ENCODE results near the gene CYP2W1. TPM values are rescaled to one million over a fixed set of nuclear protein-coding genes. Genes with fewer than 3 reads are reported as not detected.
"Not testable (repeated sequence)": the region's sequence is repeated elsewhere in the genome, so short reads cannot be mapped to it uniquely, and the experiment has no call there.

The CYP2W1 gene
- total and polyA plus RNA-seq, 10 donors = 0.05 to 1.2 (median 0.39) TPM; not detected in 2

- Histone ChIP-seq H3K27me3 (replicated peaks in 1 of 7) (peaks cover 0 to 3% (median 0%) of the 10 kb centered on the region in 7 donors), H3K27ac (no peak overlapping the region), H3K36me3 (peaks cover 0 to 20% (median 0%) of the 10 kb centered on the region in 6 donors), H3K9me3 (peaks cover 0 to 11% (median 0%) of the 10 kb centered on the region in 8 donors), H3K4me1 (peaks cover 0 to 4% (median 0%) of the 10 kb centered on the region in 6 donors), H3K4me3 (no peak overlapping the region)
- TF ChIP-seq, protein P1, sequence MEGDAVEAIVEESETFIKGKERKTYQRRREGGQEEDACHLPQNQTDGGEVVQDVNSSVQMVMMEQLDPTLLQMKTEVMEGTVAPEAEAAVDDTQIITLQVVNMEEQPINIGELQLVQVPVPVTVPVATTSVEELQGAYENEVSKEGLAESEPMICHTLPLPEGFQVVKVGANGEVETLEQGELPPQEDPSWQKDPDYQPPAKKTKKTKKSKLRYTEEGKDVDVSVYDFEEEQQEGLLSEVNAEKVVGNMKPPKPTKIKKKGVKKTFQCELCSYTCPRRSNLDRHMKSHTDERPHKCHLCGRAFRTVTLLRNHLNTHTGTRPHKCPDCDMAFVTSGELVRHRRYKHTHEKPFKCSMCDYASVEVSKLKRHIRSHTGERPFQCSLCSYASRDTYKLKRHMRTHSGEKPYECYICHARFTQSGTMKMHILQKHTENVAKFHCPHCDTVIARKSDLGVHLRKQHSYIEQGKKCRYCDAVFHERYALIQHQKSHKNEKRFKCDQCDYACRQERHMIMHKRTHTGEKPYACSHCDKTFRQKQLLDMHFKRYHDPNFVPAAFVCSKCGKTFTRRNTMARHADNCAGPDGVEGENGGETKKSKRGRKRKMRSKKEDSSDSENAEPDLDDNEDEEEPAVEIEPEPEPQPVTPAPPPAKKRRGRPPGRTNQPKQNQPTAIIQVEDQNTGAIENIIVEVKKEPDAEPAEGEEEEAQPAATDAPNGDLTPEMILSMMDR (IDR thresholded peaks at IDR 0.05 in 8 of 11, conservative IDR thresholded peaks at IDR 0.05 in 3 of 11) = no peak
- TF ChIP-seq POLR2AphosphoS5 (IDR thresholded peaks at IDR 0.05) (no peak), POLR2A (IDR thresholded peaks at IDR 0.05) (no peak)
- peak; percentile 2 for DNase-seq
- 87 to 94% (median 88%) methylated on average over 4 of the region's 4 CpGs for WGBS, 5 donors
- intact Hi-C loops (cut with DNase I; ENCODE audit: low total_unique reads) = no loop called here
These were observed 43.1 kb upstream of the CYP2W1 start for GRCh38 chr7:939843-940242.

DNA sequence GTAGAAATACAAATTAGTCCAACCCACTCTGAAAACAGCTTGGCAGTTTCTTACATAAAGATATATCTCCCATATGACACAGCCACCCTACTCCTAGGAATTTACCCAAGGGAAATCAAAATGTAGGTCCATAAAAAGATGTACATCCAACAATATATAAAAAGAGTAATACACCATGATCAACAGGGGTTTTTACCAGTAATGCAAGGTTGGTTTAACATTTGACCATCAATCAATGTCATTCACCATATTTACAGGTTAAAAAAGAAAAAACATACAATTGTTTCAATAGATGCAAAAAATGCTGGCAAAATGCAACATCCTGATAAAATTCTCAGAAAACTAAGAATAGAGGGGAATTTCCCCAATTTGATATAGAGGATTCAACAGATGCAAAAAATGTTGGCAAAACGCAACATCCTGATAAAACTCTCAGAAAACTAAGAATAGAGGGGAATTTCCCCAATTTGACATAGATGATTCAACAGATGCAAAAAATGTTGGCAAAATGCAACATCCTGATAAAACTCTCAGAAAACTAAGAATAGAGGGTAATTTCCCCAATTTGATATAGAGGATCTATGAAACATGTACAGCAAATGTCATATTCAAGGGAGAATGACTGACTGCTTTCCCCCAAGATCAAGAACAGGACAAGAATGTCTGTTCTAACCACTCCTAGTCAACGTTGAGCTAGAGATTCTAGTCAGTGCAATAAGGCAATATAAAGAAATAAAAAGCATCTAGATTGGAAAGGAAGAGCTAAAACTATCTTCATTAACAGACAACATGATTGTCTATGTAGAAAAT is 42.2 kb upstream of the CYP2W1 start:
- Histone ChIP-seq H3K9me3 (peaks cover 0 to 11% (median 0%) of the 10 kb centered on the region in 8 donors), H3K36me3 (peaks cover 0 to 11% (median 0%) of the 10 kb centered on the region in 6 donors), H3K27ac (no peak overlapping the region), H3K27me3 (replicated peaks in 1 of 7) (no peaks in the 10 kb centered on the region), H3K4me1 (peaks cover 0 to 4% (median 0%) of the 10 kb centered on the region in 6 donors), H3K4me3 (no peak overlapping the region)
- no peak for DNase-seq
- 20 to 45% (median 36%) methylated on average over 2 of the region's 2 CpGs for whole genome bisulfite sequencing, 5 donors
- intact Hi-C loops (cut with DNase I; ENCODE audit: low total_unique reads) = no loop called here
- TF ChIP-seq, protein P1 (IDR thresholded peaks at IDR 0.05 in 8 of 11, conservative IDR thresholded peaks at IDR 0.05 in 3 of 11) = no peak
- TF ChIP-seq POLR2AphosphoS5 (IDR thresholded peaks at IDR 0.05) = no peak
- TF ChIP-seq POLR2A (IDR thresholded peaks at IDR 0.05) = no peak

- peaks cover 0 to 11% (median 0%) of the 10 kb centered on the region in 8 donors for H3K9me3 ChIP-seq
These were observed 39.2 kb upstream of the CYP2W1 start for GRCh38 chr7:943793-944192.

DNA sequence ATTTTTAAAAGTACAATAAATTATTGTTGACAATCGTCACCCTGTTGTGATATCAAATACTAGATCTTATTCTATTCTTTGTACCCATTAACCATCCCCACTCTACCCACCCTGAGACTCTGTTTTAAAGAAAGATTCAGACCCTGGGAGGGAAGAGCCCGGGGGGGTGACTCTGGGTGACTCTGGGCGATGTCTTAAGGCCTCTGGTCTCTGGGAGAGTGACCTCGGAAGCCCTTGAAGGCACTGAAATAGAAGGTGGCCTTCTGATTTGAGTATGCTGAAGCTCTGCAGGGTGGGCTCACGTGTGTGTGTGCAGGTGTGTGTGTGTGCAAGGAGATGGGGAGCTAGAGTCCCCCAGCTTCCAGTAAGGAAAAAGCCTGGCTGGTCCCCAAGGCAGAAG is 38.2 kb upstream of the CYP2W1 start:
- H3K4me1 ChIP-seq = peaks cover 0 to 11% (median 3%) of the 10 kb centered on the region in 6 donors
- intact Hi-C loops (cut with DNase I; ENCODE audit: low total_unique reads) = no loop called here
- no peak overlapping the region for H3K27ac ChIP-seq
- 80 to 93% (median 89%) methylated on average over 5 of the region's 5 CpGs for WGBS, 5 donors
- no peak overlapping the region for H3K4me3 ChIP-seq
- TF ChIP-seq, protein P1 (IDR thresholded peaks at IDR 0.05 in 8 of 11, conservative IDR thresholded peaks at IDR 0.05 in 3 of 11) = no peak
- peaks cover 0 to 10% (median 0%) of the 10 kb centered on the region in 6 donors for H3K36me3 ChIP-seq
- peaks cover 0 to 11% (median 0%) of the 10 kb centered on the region in 8 donors for H3K9me3 ChIP-seq
- H3K27me3 ChIP-seq (replicated peaks in 1 of 7) = peaks cover 0 to 4% (median 0%) of the 10 kb centered on the region in 7 donors
- no peak for DNase-seq

More at GRCh38 chr7:943793-944192, 39.2 kb upstream of the CYP2W1 start:
- H3K27me3 ChIP-seq (replicated peaks in 1 of 7); DNase-seq; H3K36me3 ChIP-seq; H3K4me1 ChIP-seq; intact Hi-C loops (cut with DNase I; ENCODE audit: low total_unique reads); H3K4me3 ChIP-seq; H3K27ac ChIP-seq: not testable (repeated sequence)
- 73 to 92% (median 84%) methylated on average over 4 of the region's 4 CpGs for WGBS, 5 donors
